Endodermal cell (in vitro differentiated cells): ENCODE data around the gene WNT8A. TPM values are rescaled to one million over a fixed set of nuclear protein-coding genes. Genes with fewer than 3 reads are reported as not detected.

Experiments used
- DNase-seq: peaks from one replicate; pipeline ENCODE4 v3.0.0-alpha.2; 2017
- H3K27ac ChIP-seq: 2 replicates; pipeline ENCODE4 v1.5.1; 2013; ENCODE audit warnings: mild to moderate bottlenecking, low read depth, low read length, moderate library complexity
- H3K27me3 ChIP-seq: 2 replicates; pipeline ENCODE4 v1.6.1; 2013; ENCODE audit warnings: mild to moderate bottlenecking, low read length, moderate library complexity; ENCODE audit not compliant: insufficient read depth, control insufficient read depth, poor library complexity, severe bottlenecking
- H3K36me3 ChIP-seq: 2 replicates; pipeline ENCODE4 v1.7.0; 2013; ENCODE audit warnings: mild to moderate bottlenecking, low read length, moderate library complexity; ENCODE audit not compliant: control insufficient read depth, insufficient read depth
- H3K4me1 ChIP-seq: one replicate; pipeline ENCODE4 v1.7.0; 2013; ENCODE audit warnings: low read length; ENCODE audit not compliant: control insufficient read depth, insufficient read depth
- H3K4me3 ChIP-seq: 2 replicates; pipeline ENCODE4 v1.5.1; 2013; ENCODE audit warnings: mild to moderate bottlenecking, low read length, moderate library complexity
- H3K9ac ChIP-seq: 2 replicates; pipeline ENCODE4 v1.6.1; 2013; ENCODE audit warnings: mild to moderate bottlenecking, low read length, moderate library complexity; ENCODE audit not compliant: poor library complexity, severe bottlenecking; ENCODE audit errors: extremely low read depth
- H3K9me3 ChIP-seq: 2 replicates; pipeline ENCODE4 v1.6.1; 2013; ENCODE audit warnings: mild to moderate bottlenecking, low read length, moderate library complexity; ENCODE audit not compliant: control insufficient read depth
- H3K27ac Mint-ChIP-seq: 2 replicates; pipeline ENCODE4 v1.8.0; 2020; ENCODE audit warnings: mixed read lengths
- H3K27me3 Mint-ChIP-seq: 2 replicates; pipeline ENCODE4 v1.8.0; 2021; ENCODE audit warnings: mild to moderate bottlenecking, mixed read lengths; ENCODE audit not compliant: insufficient read depth
- H3K36me3 Mint-ChIP-seq: 2 replicates; pipeline ENCODE4 v1.8.0; 2020; ENCODE audit warnings: low read depth, mixed read lengths
- H3K4me1 Mint-ChIP-seq: 2 replicates; pipeline ENCODE4 v1.8.0; 2020; ENCODE audit warnings: mixed read lengths
- H3K4me3 Mint-ChIP-seq: 2 replicates; pipeline ENCODE4 v1.8.0; 2020; ENCODE audit warnings: mild to moderate bottlenecking, moderate library complexity, mixed read lengths
- H3K9me3 Mint-ChIP-seq: 2 replicates; pipeline ENCODE4 v1.8.0; 2020; ENCODE audit warnings: mild to moderate bottlenecking, mixed read lengths
- CTCF ChIP-seq: fragments of 200-600 bp; sonication (generic); conservative IDR thresholded peaks from 2 replicates; pipeline ENCODE4 v1.5.0; 2021; ENCODE audit warnings: antibody characterized with exemption, mild to moderate bottlenecking
- WGBS, 2 experiments: methylation state at CpG; one replicate each; pipeline versions ENCODE4 v1.1.5 to v1.1.7; 2013; ENCODE audit warnings: missing lambda C conversion rate in 2 of 2, mixed read lengths in 1 of 2; ENCODE audit not compliant: insufficient coverage in 1 of 2, insufficient read length in 1 of 2; 5-methylcytosine and 5-hydroxymethylcytosine counted together
- total RNA-seq, 2 donors: library from RNA; stranded (reverse); fragmentation: NEBNext Ultra II Directional in 1 of 2; extraction: Animal tissue kit (Norgen Biotek cat#: 25700) in 1 of 2; gene quantifications; 2 replicates in 1 of 2; 3 replicates in 1 of 2; pipeline ENCODE4 v1.2.1, GENCODE V29; 2021

WNT8A gene
- total RNA-seq, 2 donors from 2014 or later = 0.49 to 2.2 TPM

DNA sequence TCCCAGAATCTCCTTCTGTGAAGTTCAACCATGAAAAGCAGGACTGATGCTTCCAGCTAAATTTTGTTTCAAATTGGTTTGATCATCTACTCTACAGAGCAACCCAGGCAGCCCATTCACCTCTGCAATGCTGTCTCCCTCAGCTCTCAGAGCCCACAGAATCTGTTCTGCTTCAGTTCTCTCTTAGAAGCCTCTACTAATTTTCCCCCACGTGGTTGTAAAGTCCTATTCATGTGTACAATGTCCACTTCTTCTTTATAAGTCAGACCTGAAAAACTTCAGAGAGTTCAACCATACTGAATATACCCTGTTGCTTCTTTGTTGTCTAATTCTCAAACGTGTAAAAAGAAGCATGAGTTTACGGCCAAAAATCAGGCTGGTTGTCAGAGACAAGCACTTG is 29.6 kb upstream of the WNT8A start:
- Histone ChIP-seq H3K27ac (no peak overlapping the region), H3K9ac (no peak overlapping the region), H3K9me3 (no peaks in the 10 kb centered on the region), H3K27me3 (peaks cover 59% of the 10 kb centered on the region), H3K4me3 (no peak overlapping the region), H3K36me3 (no peaks in the 10 kb centered on the region), H3K4me1 (no peaks in the 10 kb centered on the region)
- 52 to 83% methylated on average over 2 to 3 of the region's 3 CpGs for WGBS, 2 experiments
- peaks cover 73% of the 10 kb centered on the region for H3K27me3 Mint-ChIP-seq
- no peaks in the 10 kb centered on the region for H3K36me3 Mint-ChIP-seq
- TF ChIP-seq CTCF = no peak
- no peaks in the 10 kb centered on the region for H3K4me1 Mint-ChIP-seq
- DNase-seq = peak; percentile 3
- no peaks in the 10 kb centered on the region for H3K9me3 Mint-ChIP-seq
- no peak overlapping the region for H3K27ac Mint-ChIP-seq
- no peak overlapping the region for H3K4me3 Mint-ChIP-seq

DNA sequence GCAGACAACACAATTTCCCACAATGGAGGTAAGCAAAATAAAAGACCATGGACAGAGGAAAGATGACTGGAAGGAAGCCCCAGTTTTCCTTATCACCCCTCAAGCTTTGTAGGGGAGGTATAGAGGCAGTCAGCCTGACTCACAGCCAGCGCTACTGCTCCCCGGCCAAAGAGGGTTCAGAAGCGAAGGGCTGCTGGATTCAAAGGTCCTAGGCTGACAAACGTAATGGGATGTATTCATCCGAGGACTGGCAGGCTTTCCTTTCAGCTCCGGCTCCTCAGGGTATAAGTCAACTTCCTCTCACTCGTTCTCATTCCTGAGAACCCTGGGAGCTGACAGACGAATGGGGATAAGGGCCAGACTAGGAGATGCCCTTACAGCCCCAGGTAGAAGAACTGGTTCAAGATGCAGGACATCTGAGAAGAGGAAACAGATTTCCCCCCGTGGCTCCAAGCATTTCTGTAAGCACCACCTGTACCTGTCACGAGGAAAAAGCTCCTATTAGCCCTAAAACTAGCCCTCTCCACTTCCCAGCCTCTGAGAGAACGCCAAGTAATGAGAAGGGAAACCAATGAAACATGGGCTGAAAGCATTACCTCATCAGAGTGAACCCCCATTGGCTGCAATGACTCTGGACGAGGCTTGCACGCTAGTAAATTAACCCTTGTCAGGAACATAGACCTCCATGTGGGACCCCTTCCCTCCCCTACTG is 28.8 kb upstream of the WNT8A start:
- Histone ChIP-seq H3K4me1 (no peaks in the 10 kb centered on the region), H3K9ac (no peak overlapping the region), H3K36me3 (no peaks in the 10 kb centered on the region), H3K4me3 (no peak overlapping the region), H3K27ac (no peak overlapping the region), H3K9me3 (no peaks in the 10 kb centered on the region), H3K27me3 (peaks cover 59% of the 10 kb centered on the region)
- no peak overlapping the region for H3K27ac Mint-ChIP-seq
- H3K36me3 Mint-ChIP-seq = no peaks in the 10 kb centered on the region
- H3K9me3 Mint-ChIP-seq = no peaks in the 10 kb centered on the region
- peak overlapping the region; percentile 34 for H3K4me3 Mint-ChIP-seq
- peaks cover 80% of the 10 kb centered on the region for H3K27me3 Mint-ChIP-seq
- TF ChIP-seq CTCF = no peak
- peak; percentile 62 for DNase-seq
- 27 to 52% methylated on average over 9 to 13 of the region's 13 CpGs for WGBS, 2 experiments
- H3K4me1 Mint-ChIP-seq = no peaks in the 10 kb centered on the region

DNA sequence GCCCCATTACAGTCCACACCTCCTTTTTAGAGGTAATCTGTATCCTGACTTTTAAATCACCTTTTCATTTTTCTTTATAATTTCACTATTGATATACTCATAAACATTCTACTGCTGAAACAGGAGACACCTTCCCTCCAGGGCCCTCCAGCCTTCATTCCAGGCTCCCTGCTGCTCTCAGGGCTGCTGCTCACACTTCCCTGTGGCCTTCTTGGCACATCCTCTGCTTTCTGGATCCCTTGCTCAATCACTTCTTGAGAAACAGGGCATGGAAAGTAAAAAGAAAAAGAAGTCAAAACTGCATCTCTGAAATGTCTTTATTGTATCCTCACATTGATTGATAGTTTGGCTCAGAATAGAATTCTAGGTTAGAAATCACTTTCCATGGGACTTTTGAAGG is 19.3 kb upstream of the WNT8A start:
- Histone ChIP-seq H3K27me3 (peaks cover 7% of the 10 kb centered on the region), H3K36me3 (no peaks in the 10 kb centered on the region), H3K4me3 (no peak overlapping the region), H3K9ac (no peak overlapping the region), H3K9me3 (no peaks in the 10 kb centered on the region), H3K4me1 (no peaks in the 10 kb centered on the region), H3K27ac (no peak overlapping the region)
- Mint-ChIP-seq H3K4me3 (no peak overlapping the region), H3K27ac (no peak overlapping the region), H3K36me3 (no peaks in the 10 kb centered on the region), H3K9me3 (peaks cover 6% of the 10 kb centered on the region), H3K27me3 (peaks cover 31% of the 10 kb centered on the region), H3K4me1 (no peaks in the 10 kb centered on the region)
- no peak for TF ChIP-seq CTCF
- DNase-seq = peak; percentile 51
